MM.1S (cell line): ENCODE measurements around the gene SCAANT1.

Experiments
- EZH2phosphoT487 ChIP-seq: fragments of 300-600 bp; sonication (generic); IDR thresholded peaks from 2 replicates; pipeline ENCODE4 v1.6.1; 2018; ENCODE audit warnings: antibody characterized with exemption, low read length
- TF ChIP-seq, protein P1 (sequence below): fragments of 300-600 bp; sonication (generic); IDR thresholded peaks from 2 replicates; pipeline ENCODE4 v1.5.1; 2016; ENCODE audit warnings: antibody characterized with exemption, low read length, mixed read lengths

DNA sequence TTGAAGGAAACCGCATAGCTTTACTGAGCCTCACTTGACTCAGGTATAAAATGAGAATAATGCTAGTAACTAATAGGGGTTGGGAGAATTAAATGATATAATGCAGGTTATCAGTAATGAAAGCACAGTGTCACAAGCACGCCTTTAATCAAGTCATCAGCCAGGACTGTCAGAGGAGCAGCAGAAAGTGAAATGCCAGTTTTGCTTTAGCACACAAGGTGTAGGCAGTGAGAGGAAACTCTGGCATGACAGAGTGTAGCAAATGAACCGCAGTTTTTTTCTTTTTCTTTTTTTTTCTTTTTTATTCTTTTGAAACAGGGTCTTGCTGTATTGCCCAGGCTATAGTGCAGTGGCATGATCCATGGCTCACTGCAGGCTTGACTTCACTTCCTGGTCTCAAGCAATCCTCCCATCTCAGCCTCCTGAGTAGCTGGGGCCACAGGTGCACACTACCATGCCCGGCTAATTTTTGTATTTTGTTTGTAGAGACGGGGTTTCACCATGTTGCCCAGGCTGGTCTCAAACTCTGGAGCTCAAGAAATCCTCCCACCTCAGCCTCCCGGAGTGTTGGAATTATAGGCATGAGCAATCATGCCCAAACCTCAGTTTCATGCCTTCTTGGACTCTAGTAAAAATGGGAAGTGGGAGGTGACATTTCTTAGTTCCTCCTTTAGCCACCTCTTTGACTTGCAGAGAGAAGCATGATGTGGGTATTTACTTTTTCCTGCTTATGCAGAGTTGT is 9.7 kb upstream of the SCAANT1 start:
- TF ChIP-seq, protein P1, sequence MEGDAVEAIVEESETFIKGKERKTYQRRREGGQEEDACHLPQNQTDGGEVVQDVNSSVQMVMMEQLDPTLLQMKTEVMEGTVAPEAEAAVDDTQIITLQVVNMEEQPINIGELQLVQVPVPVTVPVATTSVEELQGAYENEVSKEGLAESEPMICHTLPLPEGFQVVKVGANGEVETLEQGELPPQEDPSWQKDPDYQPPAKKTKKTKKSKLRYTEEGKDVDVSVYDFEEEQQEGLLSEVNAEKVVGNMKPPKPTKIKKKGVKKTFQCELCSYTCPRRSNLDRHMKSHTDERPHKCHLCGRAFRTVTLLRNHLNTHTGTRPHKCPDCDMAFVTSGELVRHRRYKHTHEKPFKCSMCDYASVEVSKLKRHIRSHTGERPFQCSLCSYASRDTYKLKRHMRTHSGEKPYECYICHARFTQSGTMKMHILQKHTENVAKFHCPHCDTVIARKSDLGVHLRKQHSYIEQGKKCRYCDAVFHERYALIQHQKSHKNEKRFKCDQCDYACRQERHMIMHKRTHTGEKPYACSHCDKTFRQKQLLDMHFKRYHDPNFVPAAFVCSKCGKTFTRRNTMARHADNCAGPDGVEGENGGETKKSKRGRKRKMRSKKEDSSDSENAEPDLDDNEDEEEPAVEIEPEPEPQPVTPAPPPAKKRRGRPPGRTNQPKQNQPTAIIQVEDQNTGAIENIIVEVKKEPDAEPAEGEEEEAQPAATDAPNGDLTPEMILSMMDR = no peak
- no peak for TF ChIP-seq EZH2phosphoT487
